Thymus (tissue), 11 donors: ENCODE measurements around the gene MZT1. TPM values are rescaled to one million over a fixed set of nuclear protein-coding genes. Genes with fewer than 3 reads are reported as not detected.

Experiments used
- DNase-seq, 9 donors: peaks; one replicate each; pipeline ENCODE4 v3.0.0-alpha.2; 2013; ENCODE audit warnings: low spot score in 9 of 9, low read depth in 6 of 9, missing footprints in 1 of 9
- H3K27ac ChIP-seq, 2 donors: one replicate each; pipeline ENCODE4 v1.5.1; 2013; ENCODE audit warnings: control low read depth in 1 of 2, low read depth in 1 of 2, low read length in 1 of 2, mild to moderate bottlenecking in 1 of 2, moderate library complexity in 1 of 2
- H3K27me3 ChIP-seq, 2 donors: one replicate each; pipeline ENCODE4 v1.5.1; 2013; ENCODE audit warnings: low read length in 1 of 2; ENCODE audit not compliant: control insufficient read depth in 2 of 2, insufficient read depth in 1 of 2
- H3K36me3 ChIP-seq, 2 donors: one replicate each; pipeline ENCODE4 v1.5.1; 2013; ENCODE audit warnings: low read length in 1 of 2, mild to moderate bottlenecking in 1 of 2, moderate library complexity in 1 of 2; ENCODE audit not compliant: control insufficient read depth in 2 of 2, insufficient read depth in 2 of 2
- H3K4me1 ChIP-seq, 2 donors: one replicate each; pipeline ENCODE4 v1.5.1; 2013; ENCODE audit warnings: low read length in 2 of 2; ENCODE audit not compliant: control insufficient read depth in 2 of 2, insufficient read depth in 2 of 2
- H3K4me3 ChIP-seq, 2 donors: one replicate each; pipeline ENCODE4 v1.5.1; 2013; ENCODE audit warnings: low read length in 2 of 2, control low read depth in 1 of 2, mild to moderate bottlenecking in 1 of 2
- H3K9me3 ChIP-seq, 2 donors: one replicate each; pipeline ENCODE4 v1.5.1; 2013; ENCODE audit warnings: low read length in 1 of 2, mild to moderate bottlenecking in 1 of 2; ENCODE audit not compliant: control insufficient read depth in 2 of 2, insufficient read depth in 1 of 2
- WGBS: extraction: QIAGEN DNeasy Blood & Tissue Kit; methylation state at CpG from one replicate; pipeline ENCODE4 v1.1.7; 2013; 5-methylcytosine and 5-hydroxymethylcytosine counted together
- polyA plus RNA-seq: library from polyadenylated mRNA; stranded (reverse); fragments of 200-250 nt; gene quantifications from one replicate; pipeline ENCODE4 v1.2.3, GENCODE V29; 2013
- total RNA-seq: library from RNA; stranded (reverse); fragments of 120-200 nt; gene quantifications from one replicate; pipeline ENCODE4 v1.2.4, GENCODE V29; 2013
- donor health status: healthy.

MZT1 gene
- total and polyA plus RNA-seq, 2 donors, result 9.6 to 18.6 TPM

GRCh38 chr13:72696579-72696978, 30.9 kb downstream of the MZT1 start:
- no peak for DNase-seq
- H3K9me3 ChIP-seq, result peaks cover 0 to 4% of the 10 kb centered on the region in 2 donors
- H3K4me1 ChIP-seq, result no peaks in the 10 kb centered on the region

GRCh38 chr13:72694314-72694713, 33.1 kb downstream of the MZT1 start:
- Histone ChIP-seq H3K36me3 (no peaks in the 10 kb centered on the region), H3K9me3 (peaks cover 0 to 4% of the 10 kb centered on the region in 2 donors), H3K4me1 (no peaks in the 10 kb centered on the region), H3K27me3 (no peaks in the 10 kb centered on the region), H3K27ac (no peak overlapping the region), H3K4me3 (no peak overlapping the region)
- DNase-seq, result no peak
- WGBS, result 92% methylated on average over 8 of the region's 8 CpGs

More at GRCh38 chr13:72696579-72696978, 30.9 kb downstream of the MZT1 start:
- no peaks in the 10 kb centered on the region for H3K36me3 ChIP-seq
- H3K27ac ChIP-seq, result no peak overlapping the region
- H3K4me3 ChIP-seq, result no peak overlapping the region
- WGBS, result 30% methylated on average over 1 of the region's 1 CpG
- H3K27me3 ChIP-seq, result no peaks in the 10 kb centered on the region

GRCh38 chr13:72693832-72694231, 33.6 kb downstream of the MZT1 start:
- Histone ChIP-seq H3K9me3 (peaks cover 0 to 4% of the 10 kb centered on the region in 2 donors), H3K27me3 (no peaks in the 10 kb centered on the region), H3K36me3 (no peaks in the 10 kb centered on the region), H3K4me1 (no peaks in the 10 kb centered on the region), H3K27ac (no peak overlapping the region), H3K4me3 (no peak overlapping the region)
- 96% methylated on average over 5 of the region's 5 CpGs for WGBS
- DNase-seq, result no peak

- H3K4me1 ChIP-seq, result no peaks in the 10 kb centered on the region
- no peaks in the 10 kb centered on the region for H3K27me3 ChIP-seq
- no peak overlapping the region for H3K27ac ChIP-seq
- no peak overlapping the region for H3K4me3 ChIP-seq
- H3K36me3 ChIP-seq, result no peaks in the 10 kb centered on the region
- H3K9me3 ChIP-seq, result peaks cover 0 to 4% of the 10 kb centered on the region in 2 donors
- 76% methylated on average over 5 of the region's 5 CpGs for WGBS
- DNase-seq, result no peak
These were observed 34.4 kb downstream of the MZT1 start for GRCh38 chr13:72692884-72693514.

DNA sequence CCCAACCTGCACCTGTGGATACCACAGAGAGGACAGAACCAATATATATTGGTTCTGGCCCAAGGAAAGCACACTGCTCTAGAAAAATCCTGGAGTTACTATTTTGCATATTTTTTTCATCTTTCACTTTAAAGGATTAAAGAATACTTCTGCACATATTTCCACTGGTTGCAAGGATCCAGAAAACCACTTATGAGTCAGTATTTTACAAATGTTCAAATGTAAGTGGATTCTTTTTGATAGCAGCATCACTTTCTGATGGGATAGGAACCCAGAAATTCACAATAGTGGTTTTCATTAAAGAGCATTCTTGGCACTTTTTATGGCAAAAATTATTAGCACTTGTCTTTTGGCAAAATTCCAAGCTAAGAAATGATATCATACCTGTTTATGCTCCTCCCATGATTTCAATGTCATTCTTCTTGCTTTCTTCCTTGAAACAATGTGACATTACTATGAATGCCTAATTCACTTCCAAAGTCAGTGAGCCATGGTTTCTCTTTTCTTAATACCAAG, 38.2 kb downstream of the MZT1 start:
- Histone ChIP-seq H3K27me3 (no peaks in the 10 kb centered on the region), H3K9me3 (peaks cover 0 to 4% of the 10 kb centered on the region in 2 donors), H3K36me3 (no peaks in the 10 kb centered on the region), H3K4me1 (no peaks in the 10 kb centered on the region), H3K4me3 (no peak overlapping the region), H3K27ac (no peak overlapping the region)
- DNase-seq, result no peak

GRCh38 chr13:72686766-72687165, 40.7 kb downstream of the MZT1 start:
- H3K9me3 ChIP-seq, result no peaks in the 10 kb centered on the region
- no peaks in the 10 kb centered on the region for H3K4me1 ChIP-seq
- DNase-seq, result no peak
- 92% methylated on average over 3 of the region's 3 CpGs for WGBS
- H3K36me3 ChIP-seq, result no peaks in the 10 kb centered on the region
- H3K4me3 ChIP-seq, result no peak overlapping the region
- H3K27me3 ChIP-seq, result no peaks in the 10 kb centered on the region
- no peak overlapping the region for H3K27ac ChIP-seq

GRCh38 chr13:72680353-72680752, 47.1 kb downstream of the MZT1 start:
- Histone ChIP-seq H3K4me3 (no peak overlapping the region), H3K4me1 (no peaks in the 10 kb centered on the region), H3K27ac (no peak overlapping the region), H3K36me3 (no peaks in the 10 kb centered on the region), H3K27me3 (no peaks in the 10 kb centered on the region), H3K9me3 (no peaks in the 10 kb centered on the region)
- WGBS, result 97% methylated on average over 1 of the region's 1 CpG
- DNase-seq, result no peak

DNA sequence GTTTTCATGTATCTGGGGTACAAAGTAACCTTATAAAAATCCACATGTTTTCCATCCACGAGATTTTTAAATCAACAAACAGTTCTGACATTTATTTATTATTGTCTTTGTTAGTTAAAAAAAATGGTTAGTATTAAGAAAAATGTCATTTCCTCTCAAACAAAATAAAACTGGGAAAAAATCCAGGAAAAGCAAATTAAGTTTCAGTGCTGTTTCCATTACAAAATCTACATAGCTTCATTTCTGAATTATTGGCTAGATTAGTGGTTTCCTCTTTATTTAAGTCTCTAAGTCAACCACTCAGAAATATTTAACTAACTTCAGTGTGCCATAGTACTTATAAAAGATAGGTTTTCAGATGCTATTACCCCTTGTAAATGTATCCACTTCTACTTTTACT, 49.1 kb downstream of the MZT1 start:
- Histone ChIP-seq H3K9me3 (no peaks in the 10 kb centered on the region), H3K36me3 (no peaks in the 10 kb centered on the region), H3K4me1 (no peaks in the 10 kb centered on the region), H3K27ac (no peak overlapping the region), H3K27me3 (no peaks in the 10 kb centered on the region), H3K4me3 (no peak overlapping the region)
- no peak for DNase-seq
- WGBS, result 89% methylated on average over 1 of the region's 1 CpG

DNA sequence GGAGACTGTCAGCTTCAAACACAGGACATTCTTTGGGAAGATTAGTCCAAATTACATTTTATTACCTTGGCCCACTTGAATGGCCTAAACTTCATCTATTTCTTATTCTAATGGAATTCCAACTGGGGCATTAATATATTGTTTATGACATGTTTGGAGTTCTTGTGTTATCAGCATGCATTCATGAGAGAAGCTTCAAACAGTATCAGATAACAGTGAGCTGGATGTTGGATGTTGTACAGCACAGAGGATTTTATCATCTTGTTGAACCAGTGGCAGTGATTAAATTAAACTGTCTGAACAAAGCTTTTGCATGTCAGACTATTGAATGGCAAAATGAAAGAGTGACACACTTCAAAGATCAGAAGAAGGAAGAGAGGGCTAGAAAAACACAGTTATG, 50.0 kb downstream of the MZT1 start:
- Histone ChIP-seq H3K4me1 (no peaks in the 10 kb centered on the region), H3K9me3 (no peaks in the 10 kb centered on the region), H3K27ac (no peak overlapping the region), H3K36me3 (no peaks in the 10 kb centered on the region), H3K27me3 (no peaks in the 10 kb centered on the region), H3K4me3 (no peak overlapping the region)
- DNase-seq, result no peak
